GM18499 (cell line): ENCODE data around the gene EARS2.
A peak's percentile ranks its signal among the peaks of the same experiment; 100 is the strongest.

Experiments used
- ATAC-seq: cut with Tn5 transposase; IDR thresholded peaks from one replicate; pipeline ENCODE4 v1.9.1; 2021; ENCODE audit warnings: moderate number of reproducible peaks; ENCODE audit not compliant: insufficient read depth, unreplicated experiment

Gene EARS2

DNA sequence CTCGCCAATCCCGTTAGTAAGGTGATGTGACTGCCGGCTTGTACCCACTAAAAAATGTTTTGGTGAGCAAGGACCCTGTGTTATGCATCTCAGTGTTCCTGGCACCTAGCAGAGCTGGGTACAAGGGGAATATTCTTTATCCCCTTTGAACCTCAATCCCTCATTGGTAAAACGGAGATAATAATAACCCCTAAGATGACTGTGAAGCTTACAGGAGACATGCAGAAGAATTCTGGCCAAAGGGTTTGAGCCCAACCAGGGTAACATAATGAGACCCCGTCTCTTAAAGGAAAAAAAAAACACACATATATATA lies 47.8 kb downstream of the EARS2 start:
- ATAC-seq, result no peak

DNA sequence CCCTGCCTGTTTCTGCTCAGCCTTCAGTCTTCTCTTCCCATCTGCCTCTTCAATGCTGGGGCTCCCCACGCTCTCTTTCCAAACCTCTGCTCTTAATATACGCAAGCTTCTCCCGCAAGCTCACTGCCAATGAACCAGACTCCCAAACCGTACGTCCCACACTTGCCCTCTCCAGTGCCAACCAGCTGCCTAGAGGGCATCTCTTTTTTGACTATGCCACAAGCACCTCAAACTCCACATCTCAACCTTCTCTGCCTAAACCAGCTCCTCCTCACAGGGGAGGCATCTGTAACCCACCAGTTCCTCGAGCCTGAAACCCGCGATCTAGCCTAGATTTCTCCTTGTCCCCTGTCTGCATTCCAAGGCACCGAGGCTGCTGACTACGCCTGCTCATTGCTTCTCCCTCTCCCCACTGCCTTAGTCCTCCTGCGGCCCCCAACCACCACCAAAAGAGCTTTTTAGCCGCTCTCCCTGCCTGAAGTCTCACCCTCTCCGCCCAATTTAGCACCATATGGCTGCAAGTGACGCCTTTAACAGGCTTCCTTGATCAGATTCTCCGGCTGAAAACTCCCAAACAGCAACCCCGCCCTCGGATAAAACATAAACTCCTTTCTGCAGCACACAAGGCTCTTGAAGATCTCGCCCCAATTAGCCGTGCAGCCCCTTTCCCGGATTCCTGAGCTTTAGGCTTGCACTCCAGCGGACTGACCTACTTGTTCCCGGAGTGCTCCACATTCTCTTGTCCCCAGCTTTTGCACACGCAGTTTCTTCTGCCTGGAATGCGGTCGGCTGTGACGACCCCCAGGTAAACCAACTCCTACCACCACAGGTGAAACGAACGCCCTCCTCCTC lies 48.3 kb downstream of the EARS2 start:
- no peak for ATAC-seq

DNA sequence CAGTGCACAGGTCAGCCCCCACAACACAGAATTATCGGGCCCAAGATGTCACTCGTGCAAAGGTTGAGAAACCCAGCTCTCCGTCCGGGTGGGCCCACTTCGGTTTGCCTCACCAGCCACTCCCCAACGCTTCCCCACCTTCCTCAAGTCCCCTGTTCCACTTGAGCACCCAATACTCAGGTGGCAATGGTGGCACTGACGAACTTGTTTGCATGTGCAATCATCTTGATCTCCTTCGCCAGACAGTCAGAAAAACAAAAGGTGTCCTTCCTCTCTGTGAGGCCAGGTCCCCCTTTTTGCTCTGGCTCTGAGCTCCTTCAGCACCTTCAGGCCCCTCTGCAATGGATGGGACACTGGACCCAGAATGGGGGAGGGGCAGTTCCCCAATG lies 50.5 kb downstream of the EARS2 start:
- no peak for ATAC-seq

DNA sequence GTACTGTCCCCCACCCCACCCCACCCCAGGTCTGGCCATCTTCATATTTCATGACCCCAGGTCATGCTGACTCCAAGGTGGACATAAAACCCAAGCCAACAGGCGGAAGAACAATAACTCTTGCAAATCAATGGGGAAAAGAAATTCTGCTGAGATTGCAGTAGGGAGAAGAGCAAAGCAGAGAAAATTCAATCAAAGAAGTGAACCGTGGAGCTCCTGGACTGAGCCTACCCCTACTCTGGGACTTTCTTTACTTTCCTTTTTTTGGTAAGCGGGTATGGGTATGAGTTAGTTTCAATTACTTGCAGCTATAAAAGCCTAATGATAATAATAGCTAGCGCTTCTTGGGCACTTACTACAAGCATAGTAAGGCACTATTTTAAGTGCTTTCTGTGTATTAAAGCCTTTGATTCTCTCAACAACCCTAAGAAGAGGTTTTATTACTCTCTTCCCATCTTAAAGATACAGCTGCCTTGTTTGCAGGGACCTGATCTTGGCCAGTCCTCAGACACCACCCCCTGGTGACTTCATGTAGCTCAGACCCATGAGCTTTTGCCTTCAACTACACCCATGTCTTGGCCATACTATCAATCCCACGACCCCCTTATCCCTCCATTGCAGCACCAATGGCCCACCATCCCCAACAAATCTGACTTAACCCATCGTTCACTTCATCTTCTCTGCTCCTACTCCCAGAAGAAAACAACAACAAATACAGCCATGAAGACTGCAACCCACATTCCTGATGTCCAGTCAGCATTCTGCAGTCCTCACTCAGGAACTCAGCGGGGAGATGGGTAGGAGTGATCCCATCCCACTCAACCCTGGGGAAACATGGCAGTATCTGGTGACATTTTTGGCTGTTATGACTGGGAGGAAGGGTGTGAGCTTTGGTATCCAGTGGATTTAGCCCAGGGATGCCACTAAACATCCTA lies 51.2 kb downstream of the EARS2 start:
- no peak for ATAC-seq

DNA sequence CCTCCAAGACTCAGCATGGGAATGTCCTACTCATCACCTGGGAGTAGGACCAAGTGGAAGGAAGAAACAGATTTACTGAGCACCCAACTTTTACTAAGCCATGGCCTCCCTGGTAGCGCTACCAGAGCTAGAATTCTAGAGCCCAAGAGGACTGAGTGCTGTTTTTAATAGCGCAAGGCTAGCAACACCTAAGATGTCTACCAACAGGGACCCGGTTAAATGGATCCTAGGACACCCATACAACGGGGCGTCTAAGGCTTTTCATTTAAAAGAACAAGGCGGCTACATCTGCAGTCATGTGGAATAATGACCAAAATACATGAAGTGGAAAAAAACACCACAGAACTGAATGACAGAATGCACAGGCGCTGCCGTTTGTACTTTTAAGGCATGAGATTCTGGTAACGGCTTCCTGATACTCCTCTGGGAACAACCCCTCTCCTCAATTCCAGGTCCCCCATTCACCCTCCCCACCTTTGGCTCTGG lies 51.9 kb downstream of the EARS2 start:
- ATAC-seq, result no peak

DNA sequence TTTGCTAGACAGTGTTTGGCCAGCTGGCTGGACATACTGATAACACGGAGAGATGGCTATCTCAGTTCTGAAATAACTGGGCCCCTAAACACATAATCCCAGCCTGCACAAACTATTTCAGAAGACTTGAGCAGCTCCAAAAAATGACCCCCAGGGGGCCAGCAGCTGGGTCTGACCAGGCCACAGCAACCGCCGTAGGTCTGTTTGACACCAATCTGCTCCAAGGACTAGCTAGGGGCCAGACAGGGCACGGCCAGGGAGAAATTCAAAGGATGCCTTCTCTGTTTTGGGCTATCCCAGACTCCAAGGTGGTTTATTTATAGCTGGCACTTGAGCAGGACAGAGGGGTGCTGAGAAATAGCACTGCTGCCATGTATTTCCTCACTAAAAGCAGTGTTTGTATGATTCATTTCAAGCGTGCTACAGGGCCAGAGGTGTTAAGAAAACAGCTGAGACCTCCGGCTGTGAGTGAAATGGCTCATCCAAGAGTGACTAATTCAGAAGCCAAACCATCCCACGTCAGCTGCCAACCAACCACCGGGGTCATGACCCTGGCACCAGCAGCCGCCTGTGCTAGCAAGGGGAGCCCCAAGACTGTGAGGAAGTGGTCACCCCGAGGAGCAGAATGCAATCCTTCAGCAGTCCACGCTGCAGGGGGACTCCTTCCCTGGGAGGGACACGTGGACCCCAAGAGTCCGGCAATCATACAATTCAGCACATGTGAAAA lies 52.5 kb downstream of the EARS2 start:
- ATAC-seq, result peak; percentile 68

DNA sequence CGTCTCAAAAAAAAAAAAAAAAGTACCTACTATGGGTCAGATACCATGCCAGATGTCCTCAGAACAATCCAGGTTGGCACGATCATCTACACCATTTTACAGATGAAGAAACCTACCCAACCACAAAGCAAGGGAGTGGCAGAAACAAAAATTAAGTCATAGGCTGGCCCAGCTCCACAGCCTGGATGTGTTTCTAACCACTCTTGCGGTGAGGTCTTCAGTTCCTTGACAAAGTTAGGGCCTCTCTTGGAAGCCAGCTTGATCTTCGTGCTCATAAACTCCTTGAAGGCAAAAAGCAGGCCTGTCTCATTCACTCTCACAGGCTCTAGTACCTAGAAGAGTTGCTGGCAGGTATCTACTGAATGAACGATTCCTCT lies 53.1 kb downstream of the EARS2 start:
- no peak for ATAC-seq

DNA sequence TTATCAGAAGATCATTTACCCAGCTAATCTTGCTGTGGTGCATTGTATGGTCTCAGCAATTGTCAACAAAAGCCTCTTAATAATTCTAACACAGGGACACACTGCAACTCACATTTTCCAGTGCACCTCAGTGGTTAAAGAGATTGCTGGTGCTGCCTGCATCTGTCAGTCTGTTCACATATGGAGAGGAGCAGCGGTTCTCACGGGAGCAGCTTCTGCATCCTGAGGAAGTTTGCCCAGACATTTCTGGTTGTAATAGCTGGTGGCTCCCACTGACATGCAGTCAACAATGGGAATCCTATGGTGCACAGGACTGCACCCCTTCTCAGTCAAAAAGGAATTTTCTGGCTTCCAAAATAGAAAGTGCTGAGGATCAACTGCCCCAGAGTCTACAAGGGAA lies 54.7 kb downstream of the EARS2 start:
- ATAC-seq, result no peak

DNA sequence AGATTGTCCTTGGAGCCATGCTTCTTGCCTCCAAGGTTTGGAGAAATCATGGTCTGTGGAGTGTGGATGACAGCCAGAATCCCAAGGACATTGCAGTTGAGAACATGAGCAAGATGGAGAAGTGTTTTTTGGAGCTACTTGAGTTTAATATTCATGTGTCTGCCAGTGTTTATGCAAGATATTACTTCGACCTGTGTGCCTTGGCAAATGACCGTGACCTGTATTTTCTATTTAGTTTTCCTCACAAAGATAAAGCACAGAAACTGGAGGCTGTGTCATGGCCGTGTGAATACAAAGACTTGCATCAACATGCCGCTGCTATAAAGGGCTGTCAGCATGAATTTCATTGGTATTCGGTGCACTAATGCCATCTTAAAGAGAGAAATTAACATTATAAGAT lies 55.9 kb downstream of the EARS2 start:
- ATAC-seq, result no peak

DNA sequence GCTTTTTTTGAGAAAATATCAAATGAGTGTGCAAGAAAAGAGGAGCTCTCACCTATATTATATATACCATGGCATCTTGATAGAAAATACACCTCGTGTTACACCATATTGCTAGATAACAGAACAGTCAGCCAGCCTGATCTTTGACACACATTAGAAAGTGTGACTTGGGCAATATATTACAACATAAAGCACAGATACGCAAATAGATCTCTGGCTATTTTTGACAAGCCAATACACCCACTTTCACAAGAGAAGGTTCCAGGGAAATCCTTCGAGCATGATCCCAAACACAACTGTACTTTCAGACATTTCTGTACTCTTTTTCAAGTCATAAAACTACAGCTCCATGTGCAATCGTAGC lies 56.3 kb downstream of the EARS2 start:
- no peak for ATAC-seq

DNA sequence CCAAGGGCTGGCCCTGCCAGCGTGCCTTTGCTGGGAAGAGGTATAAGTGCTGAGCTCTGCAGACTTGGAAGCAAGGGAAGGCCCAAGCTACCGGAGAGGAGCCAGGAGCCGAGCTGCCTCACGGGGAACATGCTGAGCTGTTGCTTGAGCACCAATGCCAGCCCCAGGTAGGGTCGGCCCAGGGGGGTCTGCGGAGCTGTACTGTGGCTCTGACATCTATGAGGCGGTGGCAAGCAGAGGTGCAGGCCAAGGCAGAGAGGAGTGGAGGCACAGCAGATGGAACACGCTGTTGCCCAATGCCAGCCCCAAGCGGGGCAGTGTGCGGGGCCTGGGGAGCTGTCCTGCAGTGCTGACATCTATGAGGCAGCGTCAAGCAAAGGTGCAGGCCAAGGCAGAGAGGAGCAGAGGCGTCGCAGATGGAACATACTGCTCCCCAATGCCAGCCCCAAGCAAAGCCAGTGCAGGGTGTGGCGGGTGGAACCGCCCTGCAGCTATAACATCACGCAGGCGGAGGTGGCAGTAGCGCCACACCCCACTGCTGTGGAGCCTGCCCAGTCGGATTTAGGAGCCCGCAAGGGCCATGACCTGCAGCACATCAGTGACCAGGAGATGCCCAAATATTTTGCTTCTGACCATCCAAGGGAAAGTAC lies 56.8 kb downstream of the EARS2 start:
- no peak for ATAC-seq

DNA sequence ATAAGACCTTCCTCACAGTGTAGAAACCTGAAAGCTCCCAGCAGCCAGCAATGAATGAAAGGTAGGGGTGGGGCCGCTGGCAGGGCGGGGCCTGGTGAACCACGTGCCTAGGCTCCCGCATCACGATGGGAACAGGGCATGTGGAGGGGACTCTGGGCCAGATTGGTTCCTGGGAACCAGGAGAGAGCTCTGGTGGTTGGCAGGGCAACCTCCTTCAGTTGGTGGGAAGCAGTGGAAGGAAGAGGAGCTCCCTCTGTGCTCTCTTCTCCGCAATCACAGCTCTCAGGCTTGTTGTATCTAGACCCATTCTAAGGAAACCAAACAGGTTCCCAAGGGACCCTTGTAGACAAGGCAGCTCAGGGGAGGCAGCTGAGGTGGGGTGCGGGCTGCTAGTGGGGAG lies 57.3 kb downstream of the EARS2 start:
- no peak for ATAC-seq

DNA sequence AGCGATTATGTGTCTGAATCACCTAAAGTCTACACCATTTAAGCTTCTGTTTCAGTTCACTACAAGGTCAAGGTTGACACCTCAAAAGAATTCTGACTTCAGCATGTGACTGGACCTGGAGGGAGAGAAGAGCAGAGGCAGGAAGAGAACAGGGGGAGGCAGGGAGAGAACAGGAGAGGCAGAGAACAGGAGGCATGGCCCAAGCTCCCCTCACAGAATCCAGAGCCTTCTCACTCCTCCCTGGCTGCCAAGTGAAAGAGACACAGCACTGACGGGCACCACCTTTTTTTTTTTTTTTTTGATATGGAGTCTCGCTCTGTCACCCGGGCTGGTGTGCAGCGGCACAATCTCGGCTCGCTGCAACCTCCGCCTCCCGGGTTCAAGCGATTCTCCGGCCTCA lies 58.3 kb downstream of the EARS2 start:
- no peak for ATAC-seq

DNA sequence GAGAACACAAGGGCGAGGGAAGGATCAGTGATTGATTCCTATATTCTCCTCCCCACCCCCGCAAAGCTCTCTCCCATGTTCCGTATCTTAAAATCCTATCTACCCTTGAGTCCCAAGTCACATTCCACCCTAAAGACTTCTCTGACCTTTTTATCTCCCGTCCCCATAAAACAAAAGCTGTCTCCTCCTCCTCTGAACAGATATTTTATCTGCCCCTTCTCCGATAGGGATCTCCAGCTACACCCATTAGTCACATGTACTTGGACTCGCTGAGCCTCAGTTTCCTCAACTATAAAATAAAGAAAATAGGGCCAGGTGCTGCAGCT lies 59.6 kb downstream of the EARS2 start:
- no peak for ATAC-seq

DNA sequence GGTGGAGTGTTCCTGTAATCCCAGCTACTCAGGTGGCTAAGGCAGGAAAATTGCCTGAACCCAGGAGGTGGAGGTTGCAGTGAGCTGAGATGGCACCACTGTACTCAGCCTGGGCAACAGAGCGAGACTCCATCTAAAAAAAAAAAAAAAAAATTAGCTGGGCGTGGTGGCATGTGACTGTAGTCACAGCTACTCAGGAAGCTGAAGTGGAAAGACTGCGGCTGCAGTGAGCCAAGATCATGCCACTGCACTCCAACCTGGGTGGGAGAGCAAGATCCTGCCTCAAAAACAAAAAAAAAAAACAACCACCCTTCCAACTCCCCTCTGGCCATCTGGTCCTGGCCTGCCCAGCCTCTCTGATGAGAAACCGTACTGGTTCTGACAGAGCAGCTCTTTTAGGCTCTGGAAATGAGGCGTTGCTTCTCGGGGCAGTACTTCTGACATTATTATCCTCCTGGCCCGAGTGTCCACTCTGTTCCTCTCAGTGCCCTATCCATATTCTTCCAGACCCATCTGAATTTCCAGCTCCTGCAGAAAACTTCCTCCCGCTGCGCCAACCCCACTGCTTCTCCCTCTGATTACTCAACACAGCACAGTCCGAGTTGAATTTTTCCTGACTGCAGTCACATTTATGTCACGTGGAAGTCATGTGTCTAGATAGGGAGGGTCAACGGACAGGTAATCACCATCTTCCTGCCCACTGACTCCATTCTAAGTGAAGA lies 60.2 kb downstream of the EARS2 start:
- no peak for ATAC-seq

DNA sequence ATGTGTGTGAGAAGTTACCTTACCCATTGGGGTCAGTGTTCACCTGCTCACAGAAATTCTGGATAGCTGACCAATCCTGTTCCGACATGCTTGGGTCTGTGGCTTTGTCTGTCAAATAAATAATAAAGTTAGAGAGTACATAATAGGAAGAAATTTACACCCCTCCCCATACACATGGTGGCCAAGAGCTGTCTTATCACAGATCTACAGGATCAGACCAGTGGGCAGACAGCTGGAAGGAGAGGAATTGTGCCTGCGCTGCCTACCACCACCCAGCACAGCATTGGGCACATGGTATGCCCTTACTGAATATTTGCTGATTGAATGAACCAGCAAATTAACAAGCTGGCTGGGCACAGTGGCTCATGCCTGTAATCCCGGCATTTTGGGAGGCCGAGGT lies 61.5 kb downstream of the EARS2 start:
- ATAC-seq, result no peak

DNA sequence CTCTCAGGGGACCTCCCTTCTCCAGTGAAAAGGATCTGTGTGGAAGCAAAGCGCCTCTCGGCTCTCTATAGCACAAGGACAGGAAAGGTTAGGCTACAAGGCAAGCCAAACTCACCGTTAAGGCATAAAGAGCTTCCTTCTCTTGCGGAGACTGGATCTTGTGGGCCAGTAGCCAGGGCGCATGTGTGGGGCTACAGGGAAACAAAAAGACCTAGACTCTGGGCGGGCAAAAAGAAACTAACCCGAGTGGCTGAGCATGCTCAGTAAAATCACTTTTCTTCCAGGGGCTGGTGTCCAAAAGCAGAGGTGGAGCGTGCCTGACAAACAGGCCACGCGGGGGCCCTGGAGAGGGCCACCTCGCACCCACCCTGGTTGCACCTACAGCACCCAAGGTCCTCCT lies 63.0 kb downstream of the EARS2 start:
- no peak for ATAC-seq

DNA sequence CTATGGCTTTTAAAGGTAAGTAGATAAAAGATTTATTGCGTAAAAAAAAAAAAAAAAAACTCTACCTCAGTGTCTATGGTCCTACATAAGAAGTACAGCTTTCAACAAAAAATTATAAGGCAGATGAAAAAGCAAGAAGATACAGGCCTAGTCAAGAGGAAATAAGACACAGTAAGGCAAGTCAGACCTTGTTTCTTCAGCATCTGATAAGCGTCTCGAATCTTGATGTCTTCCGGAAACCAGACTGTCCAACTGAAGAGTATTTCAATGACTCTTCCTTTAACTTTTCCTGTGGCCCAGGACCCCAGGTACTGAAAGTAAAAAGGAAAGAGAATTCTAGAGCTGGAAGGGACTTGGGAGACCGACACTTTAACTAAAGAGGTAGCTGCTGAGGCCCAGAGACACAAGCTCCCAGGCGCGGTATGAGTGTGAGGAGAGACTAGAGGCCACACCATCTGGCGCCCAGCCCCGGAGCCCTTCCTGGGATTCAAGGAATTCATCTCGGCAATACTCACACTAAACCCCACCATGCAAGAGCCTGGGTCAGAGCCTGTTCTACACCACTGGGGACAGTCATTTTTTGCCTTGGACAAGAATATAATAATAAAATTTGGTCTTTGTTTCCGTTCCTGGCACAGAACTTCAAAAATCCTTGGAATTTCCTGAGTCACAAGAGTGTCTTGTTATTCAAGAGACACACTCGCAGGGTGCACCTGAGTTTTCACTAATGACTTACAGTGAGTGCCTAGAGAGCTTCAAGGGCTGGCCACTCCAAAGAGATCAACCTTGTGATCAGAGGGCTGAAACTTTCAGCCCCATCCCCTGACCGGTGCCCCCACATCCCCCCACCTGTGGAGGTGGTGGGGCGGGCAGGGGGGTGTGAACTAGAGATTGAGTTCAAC lies 65.4 kb downstream of the EARS2 start:
- no peak for ATAC-seq

DNA sequence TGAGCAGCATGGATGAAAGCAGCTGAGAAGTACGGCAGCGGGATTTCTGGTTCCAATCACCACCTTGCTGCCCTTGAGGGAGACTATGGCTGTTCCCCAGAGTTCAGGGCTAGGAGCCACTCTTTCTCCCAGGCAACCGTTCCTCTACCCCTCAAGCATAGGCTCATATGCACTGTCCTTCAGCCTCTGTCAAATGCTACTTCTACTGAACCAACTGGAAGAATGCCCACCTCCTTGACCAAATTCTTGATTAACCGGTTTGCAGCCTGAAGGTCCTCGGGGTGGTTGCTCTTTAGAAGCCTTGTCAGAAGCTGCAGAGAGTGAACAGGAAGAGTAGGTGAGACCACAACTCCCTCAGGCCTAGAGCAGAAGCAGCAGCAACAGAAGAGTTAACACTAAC lies 70.7 kb downstream of the EARS2 start:
- ATAC-seq, result no peak
